Heart left ventricle (tissue), 16 donors: Measurements from ENCODE around the gene ARL10. TPM values are rescaled to one million over a fixed set of nuclear protein-coding genes. Genes with fewer than 3 reads are reported as not detected.

Experiments used
- ATAC-seq, 4 donors: fragments of 200-7000 bp; cut with Tn5 transposase; one replicate each; pipeline ENCODE4 v1.9.1; 2020 to 2022; ENCODE audit warnings: moderate library complexity in 4 of 4, mild to moderate bottlenecking in 3 of 4, moderate number of reproducible peaks in 1 of 4
- DNase-seq, 5 donors: peaks; one replicate each; pipeline ENCODE4 v3.0.0-alpha.2; 2020
- H3K27ac ChIP-seq, 12 donors: fragments of 200-600 bp; sonication (generic) in 4 of 12; one replicate each; pipeline versions ENCODE4 v1.5.0 to v1.8.0; 2016 to 2022; ENCODE audit warnings: mild to moderate bottlenecking in 2 of 12
- H3K27me3 ChIP-seq, 9 donors: fragments of 200-600 bp; sonication (generic) in 2 of 9; one replicate each; pipeline versions ENCODE4 v1.5.1 to v1.8.0; 2016 to 2022; ENCODE audit warnings: mild to moderate bottlenecking in 3 of 9
- H3K36me3 ChIP-seq, 9 donors: fragments of 200-600 bp; sonication (generic) in 2 of 9; one replicate each; pipeline versions ENCODE4 v1.5.0 to v1.8.0; 2018 to 2022; ENCODE audit warnings: mild to moderate bottlenecking in 2 of 9
- H3K4me1 ChIP-seq, 12 donors: fragments of 200-600 bp; sonication (generic) in 4 of 12; one replicate each; pipeline versions ENCODE4 v1.5.0 to v1.8.0; 2016 to 2022; ENCODE audit warnings: mild to moderate bottlenecking in 3 of 12
- H3K4me3 ChIP-seq, 12 donors: fragments of 200-600 bp; sonication (generic) in 4 of 12; one replicate each; pipeline versions ENCODE4 v1.5.0 to v1.8.0; 2017 to 2022; ENCODE audit warnings: mild to moderate bottlenecking in 9 of 12, moderate library complexity in 4 of 12
- H3K9me3 ChIP-seq, 12 donors: fragments of 200-600 bp; sonication (generic) in 4 of 12; one replicate each; pipeline versions ENCODE4 v1.5.0 to v1.8.0; 2016 to 2022; ENCODE audit warnings: mild to moderate bottlenecking in 1 of 12
- CTCF ChIP-seq, 12 donors: fragments of 200-600 bp; sonication (generic) in 4 of 12; IDR thresholded peaks; one replicate each; pipeline versions ENCODE4 v1.5.0 to v1.8.0; 2018 to 2022; ENCODE audit warnings: antibody characterized with exemption in 12 of 12, mild to moderate bottlenecking in 5 of 12
- POLR2A ChIP-seq, 2 donors: fragments of 450-650 bp; IDR thresholded peaks; one replicate each; pipeline ENCODE4 v1.6.1; 2017; ENCODE audit warnings: antibody characterized with exemption in 2 of 2, mild to moderate bottlenecking in 2 of 2, moderate library complexity in 2 of 2
- WGBS, 4 donors: extraction: QIAGEN DNeasy Blood & Tissue Kit in 2 of 4; methylation state at CpG; one replicate each; pipeline versions ENCODE4 v1.1.5 to v1.1.7; 2013 to 2018; 5-methylcytosine and 5-hydroxymethylcytosine counted together
- intact Hi-C, 10 donors: fragments of 100-400 bp; cut with DNase I; formaldehyde crosslinking; loops; one replicate each; pipeline versions ENCODE4 v1.11.1 to v1.14.2; 2022
- polyA plus RNA-seq, 2 donors: library from polyadenylated mRNA; stranded (reverse); fragments of 200-250 nt; gene quantifications; one replicate each; pipeline ENCODE4 v1.2.3, GENCODE V29; 2013
- total RNA-seq, 9 donors: library from RNA; depleted of rRNA in 2 of 9; stranded (reverse); fragments of >200 nt in 2 of 9; fragmentation: NEBNext Ultra II Directional in 3 of 9; extraction: Animal tissue kit (Norgen Biotek cat#: 25700) in 3 of 9; gene quantifications; one replicate each; pipeline versions ENCODE4 v1.1.0 to v1.2.4, GENCODE V29; 2016 to 2023
- donor health status: ischemic (EF 13 %, LVEDD 7.1; RV severe dilation, severe dysfunction).
- donor health status: healthy with polysubstance abuse.
- donor health status: DM: no; HTN: yes; CAD: no.
- donor health status: DM: no; HTN: no; CAD: no.
- donor health status: ischemic (EF 25% LVEDD 6.9; RV normal size, moderate dysfunction).
- donor health status: ischemic (EF 25% LVEDD 5.7; RV mildly dilated, moderate dysfunction).
- donor health status: healthy.
- donor health status: DM: yes; HTN: yes; CAD: no.
- donor health status: ischemic (EF 35%, LVEDD 5.7; RV mildly dilated, moderate dysfunction).
- donor health status: nonischemic (EF 11% LVEDD 7.7; RV severe dilation, severe dysfunction).
- donor health status: DM: yes; HTN: yes; CAD: no.
- donor health status: PGD.
- donor health status: ischemic (EF 29% LVEDD 5.4; RV normal size, mild dysfunction).
- donor health status: nonischemic (EF 23%, LVEDD 6.1; RV moderate dilation, normal function).

The ARL10 gene
- total and polyA plus RNA-seq, 11 donors: 1.5 to 8.1 (median 5.4) TPM

- WGBS, 4 donors: 54 to 63% (median 56%) methylated on average over 6 of the region's 6 CpGs
- H3K27ac ChIP-seq: peak overlapping the region in 7 of 12 donors; percentile 17 to 79 (median 50)
- DNase-seq: peak in 1 of 5 donors; percentile 10
- intact Hi-C loops: loop anchor here in 1 of 10 donors (5.0 kb wide), 1 partner anchor 34 kb away; the partner anchor contains the start of gene KIAA1191
- peaks cover 0 to 33% (median 9%) of the 10 kb centered on the region in 12 donors for H3K4me1 ChIP-seq
- H3K36me3 ChIP-seq: peaks cover 2 to 60% (median 41%) of the 10 kb centered on the region in 9 donors
- no peak overlapping the region for H3K4me3 ChIP-seq
- TF ChIP-seq CTCF (IDR thresholded peaks at IDR 0.05): no peak
- no peak for TF ChIP-seq POLR2A (IDR thresholded peaks at IDR 0.05)
- no peaks in the 10 kb centered on the region for H3K27me3 ChIP-seq
- H3K9me3 ChIP-seq: no peaks in the 10 kb centered on the region
- no peak for ATAC-seq
Observed at GRCh38 chr5:176396330-176396729, 31.0 kb downstream of the ARL10 start.

GRCh38 chr5:176397736-176398420 lies 32.6 kb downstream of the ARL10 start:
- TF ChIP-seq CTCF (IDR thresholded peaks at IDR 0.05): no peak
- no peak for TF ChIP-seq POLR2A (IDR thresholded peaks at IDR 0.05)
- intact Hi-C loops: loop anchor here in 1 of 10 donors (5.0 kb wide), 1 partner anchor 36 kb away; the partner anchor contains the start of gene KIAA1191
- ATAC-seq (no peak), DNase-seq (peak in 1 of 5 donors; percentile 19)
- no peak overlapping the region for H3K27ac ChIP-seq
- H3K27me3 ChIP-seq: no peaks in the 10 kb centered on the region
- no peak overlapping the region for H3K4me3 ChIP-seq
- H3K9me3 ChIP-seq: no peaks in the 10 kb centered on the region
- H3K36me3 ChIP-seq: peaks cover 0 to 44% (median 27%) of the 10 kb centered on the region in 9 donors
- 90 to 93% (median 92%) methylated on average over 16 to 18 of the region's 18 CpGs for WGBS, 4 donors
- H3K4me1 ChIP-seq: peaks cover 0 to 48% (median 25%) of the 10 kb centered on the region in 12 donors

GRCh38 chr5:176400382-176401156 lies 35.3 kb downstream of the ARL10 start:
- peak overlapping the region in 8 of 12 donors; percentile 26 to 73 (median 60) for H3K27ac ChIP-seq
- no peak overlapping the region for H3K4me3 ChIP-seq
- intact Hi-C loops: no loop called here
- ATAC-seq: peak; percentile 15 to 23 (median 20)
- 57 to 71% (median 59%) methylated on average over 17 of the region's 17 CpGs for WGBS, 4 donors
- peaks cover 0 to 39% (median 28%) of the 10 kb centered on the region in 12 donors for H3K4me1 ChIP-seq
- no peaks in the 10 kb centered on the region for H3K27me3 ChIP-seq
- TF ChIP-seq CTCF (IDR thresholded peaks at IDR 0.05): no peak
- no peak for TF ChIP-seq POLR2A (IDR thresholded peaks at IDR 0.05)
- H3K9me3 ChIP-seq: no peaks in the 10 kb centered on the region
- peaks cover 0 to 44% (median 28%) of the 10 kb centered on the region in 9 donors for H3K36me3 ChIP-seq
- peak in 1 of 5 donors; percentile 29 for DNase-seq
